Stimulated activated CD8-positive, alpha-beta memory T cell treated with anti-CD3 and anti-CD28 coated beads, Interleukin-15, amount 100 ng/mL, for 48 hours (primary cell): Measurements from ENCODE around the gene MYO19.
"Not testable (repeated sequence)": the region's sequence is repeated elsewhere in the genome, so short reads cannot be mapped to it uniquely, and the experiment has no call there.

Experiments used
- DNase-seq, 2 donors: peaks; one replicate each; pipeline ENCODE4 v3.0.0-alpha.2; 2020; ENCODE audit warnings: low read depth in 2 of 2

The MYO19 gene

GRCh38 chr17:36461330-36462110 is 73.1 kb downstream of the MYO19 start:
- DNase-seq, result no peak

- no peak for DNase-seq
Observed at GRCh38 chr17:36460265-36460937, 74.3 kb downstream of the MYO19 start.

GRCh38 chr17:36459601-36460000 is 75.1 kb downstream of the MYO19 start:
- no peak for DNase-seq

- DNase-seq, result no peak
Observed at GRCh38 chr17:36459045-36459444, 75.6 kb downstream of the MYO19 start.

- DNase-seq, result not testable (repeated sequence)
Observed at GRCh38 chr17:36457701-36458100, 77.0 kb downstream of the MYO19 start.

- not testable (repeated sequence) for DNase-seq
Observed at GRCh38 chr17:36452888-36453287, 81.8 kb downstream of the MYO19 start.

GRCh38 chr17:36449997-36450396 is 84.7 kb downstream of the MYO19 start:
- not testable (repeated sequence) for DNase-seq
